Activated T-cell treated with anti-CD3 and anti-CD28 coated beads, Interleukin-2, amount 50 U/mL, for 24 hours (primary cell): ENCODE data around the gene ARL16.
"Not testable (repeated sequence)": the region's sequence is repeated elsewhere in the genome, so short reads cannot be mapped to it uniquely, and the experiment has no call there.

Experiments
- DNase-seq: peaks from one replicate; pipeline ENCODE4 v3.0.0-alpha.2; 2020
- H3K27ac Mint-ChIP-seq: 2 replicates; pipeline ENCODE4 v1.8.0; 2020; ENCODE audit warnings: mild to moderate bottlenecking, mixed read lengths
- H3K27me3 Mint-ChIP-seq: 2 replicates; pipeline ENCODE4 v1.8.0; 2020; ENCODE audit warnings: mixed read lengths
- H3K36me3 Mint-ChIP-seq: 2 replicates; pipeline ENCODE4 v1.8.0; 2020; ENCODE audit warnings: low read depth, mixed read lengths
- H3K4me1 Mint-ChIP-seq: 2 replicates; pipeline ENCODE4 v1.8.0; 2020; ENCODE audit warnings: low read depth, mixed read lengths
- H3K4me3 Mint-ChIP-seq: 2 replicates; pipeline ENCODE4 v1.8.0; 2020; ENCODE audit warnings: mild to moderate bottlenecking, moderate library complexity, mixed read lengths
- H3K9me3 Mint-ChIP-seq: 2 replicates; pipeline ENCODE4 v1.8.0; 2020; ENCODE audit warnings: mixed read lengths

ARL16 gene

GRCh38 chr17:81691608-81692007 is 8.0 kb upstream of the ARL16 start:
- H3K4me3 Mint-ChIP-seq, result no peak overlapping the region
- peaks cover 96% of the 10 kb centered on the region for H3K36me3 Mint-ChIP-seq
- H3K27ac Mint-ChIP-seq, result no peak overlapping the region
- no peak for DNase-seq
- H3K9me3 Mint-ChIP-seq, result no peaks in the 10 kb centered on the region
- no peaks in the 10 kb centered on the region for H3K27me3 Mint-ChIP-seq
- peaks cover 15% of the 10 kb centered on the region for H3K4me1 Mint-ChIP-seq

GRCh38 chr17:81691196-81691595 is 7.6 kb upstream of the ARL16 start:
- H3K4me3 Mint-ChIP-seq, result no peak overlapping the region
- H3K9me3 Mint-ChIP-seq, result no peaks in the 10 kb centered on the region
- no peak for DNase-seq
- peak overlapping the region; percentile 22 for H3K27ac Mint-ChIP-seq
- H3K27me3 Mint-ChIP-seq, result no peaks in the 10 kb centered on the region
- H3K4me1 Mint-ChIP-seq, result peaks cover 18% of the 10 kb centered on the region
- H3K36me3 Mint-ChIP-seq, result peaks cover 96% of the 10 kb centered on the region

DNA sequence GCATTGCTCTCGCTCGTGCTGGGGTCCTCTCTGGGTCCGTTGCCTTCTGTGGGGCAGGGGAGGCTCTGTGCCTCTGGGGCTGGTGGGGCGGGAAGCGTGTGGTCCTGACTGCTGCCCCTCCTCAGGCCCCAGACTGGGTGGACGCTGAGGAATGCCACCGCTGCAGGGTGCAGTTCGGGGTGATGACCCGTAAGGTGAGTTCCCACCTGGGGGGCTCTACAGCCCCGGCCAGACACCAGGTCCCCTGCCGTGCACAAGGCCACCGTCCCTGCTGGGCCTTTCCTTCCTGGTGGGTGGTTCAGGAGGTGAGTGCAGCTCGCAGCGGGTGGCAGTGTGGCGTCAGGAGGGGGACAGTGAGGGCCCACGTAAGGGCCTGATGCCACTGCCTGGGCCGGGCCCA is 7.0 kb upstream of the ARL16 start:
- DNase-seq, result no peak
- Mint-ChIP-seq H3K9me3 (no peaks in the 10 kb centered on the region), H3K27ac (no peak overlapping the region), H3K27me3 (no peaks in the 10 kb centered on the region), H3K4me3 (no peak overlapping the region), H3K36me3 (peaks cover 96% of the 10 kb centered on the region), H3K4me1 (peaks cover 23% of the 10 kb centered on the region)

DNA sequence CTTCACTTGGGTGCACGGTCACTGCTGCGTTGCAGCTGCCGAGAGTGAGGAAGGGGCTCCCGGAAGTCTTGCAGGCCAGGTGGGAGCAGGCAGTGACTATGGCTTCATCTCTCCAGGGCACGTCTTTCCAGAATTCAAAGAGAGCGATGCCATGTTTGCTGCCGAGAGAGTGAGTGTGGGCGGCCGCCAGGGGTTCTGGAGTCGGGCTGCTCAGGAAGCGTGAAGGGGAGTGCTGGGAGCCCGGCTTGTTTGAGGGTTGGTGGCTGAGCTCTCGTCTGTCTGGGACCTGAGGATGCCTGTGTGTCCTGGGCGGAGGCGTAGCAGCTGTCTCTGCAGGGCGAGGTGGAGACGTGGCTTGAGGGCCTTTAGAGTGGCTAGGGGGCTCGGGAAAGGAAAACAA is 6.5 kb upstream of the ARL16 start:
- peaks cover 96% of the 10 kb centered on the region for H3K36me3 Mint-ChIP-seq
- no peak overlapping the region for H3K4me3 Mint-ChIP-seq
- H3K9me3 Mint-ChIP-seq, result no peaks in the 10 kb centered on the region
- peak overlapping the region; percentile 22 for H3K27ac Mint-ChIP-seq
- no peaks in the 10 kb centered on the region for H3K27me3 Mint-ChIP-seq
- H3K4me1 Mint-ChIP-seq, result peaks cover 28% of the 10 kb centered on the region
- no peak for DNase-seq

DNA sequence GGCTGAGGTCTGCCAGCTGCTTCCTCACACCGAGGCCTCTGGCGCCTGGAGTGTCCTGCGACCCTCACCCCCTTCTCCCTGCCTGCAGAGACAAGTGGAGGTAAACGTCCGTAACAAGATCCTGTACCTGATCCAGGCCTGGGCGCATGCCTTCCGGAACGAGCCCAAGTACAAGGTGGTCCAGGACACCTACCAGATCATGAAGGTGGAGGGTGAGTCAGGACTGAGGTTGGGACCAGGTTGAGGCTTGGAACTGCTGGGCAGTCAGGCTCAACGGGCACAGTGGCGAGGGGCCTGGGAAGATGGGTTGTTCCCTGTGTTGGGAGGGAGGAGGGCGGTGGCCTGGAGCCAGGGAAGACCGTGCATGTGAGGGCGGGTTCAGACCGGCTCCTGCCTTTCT is 5.0 kb upstream of the ARL16 start:
- Mint-ChIP-seq H3K27ac (no peak overlapping the region), H3K27me3 (no peaks in the 10 kb centered on the region), H3K9me3 (no peaks in the 10 kb centered on the region), H3K4me1 (peaks cover 36% of the 10 kb centered on the region), H3K36me3 (peaks cover 92% of the 10 kb centered on the region), H3K4me3 (no peak overlapping the region)
- DNase-seq, result no peak

DNA sequence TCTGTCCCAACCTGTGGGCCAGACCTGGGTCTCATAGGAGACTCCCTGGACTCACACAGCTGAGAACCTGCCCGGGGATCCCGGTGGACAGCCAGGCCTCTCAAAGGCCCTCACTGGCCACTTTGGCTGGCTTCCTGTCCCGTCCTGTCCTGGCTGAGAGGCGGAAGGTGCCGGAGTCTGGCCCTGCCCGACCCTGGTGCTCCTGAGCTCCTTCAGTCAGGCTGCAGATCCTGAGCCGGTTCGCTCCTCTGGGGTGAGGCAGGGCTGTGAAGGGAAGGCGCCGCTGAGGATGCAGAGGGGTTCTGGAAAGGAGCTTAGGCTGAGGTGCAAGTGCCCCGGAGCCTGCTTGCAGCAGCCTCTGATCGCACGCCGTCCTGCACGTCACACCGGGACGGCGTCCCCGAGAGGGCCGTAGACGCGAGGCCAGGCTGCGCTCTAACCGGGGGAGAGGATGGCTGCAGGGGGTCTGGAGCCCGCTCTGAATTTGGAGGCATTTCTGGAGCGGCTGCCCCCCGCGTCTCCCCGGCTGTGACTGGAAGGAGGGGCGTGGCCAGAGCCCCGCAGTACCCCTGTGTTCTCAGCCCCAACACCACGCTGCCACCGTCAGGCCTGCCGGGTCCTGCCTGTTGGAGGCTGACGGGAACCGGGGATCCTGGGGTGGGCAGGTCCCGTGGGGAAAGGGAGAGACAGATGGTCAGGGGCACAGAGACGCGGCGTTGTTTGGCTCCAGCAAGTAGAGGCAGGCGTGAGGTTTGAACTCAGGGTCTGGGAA is 4.4 kb upstream of the ARL16 start:
- no peaks in the 10 kb centered on the region for H3K9me3 Mint-ChIP-seq
- no peak for DNase-seq
- H3K27me3 Mint-ChIP-seq, result no peaks in the 10 kb centered on the region
- H3K4me1 Mint-ChIP-seq, result peaks cover 37% of the 10 kb centered on the region
- peak overlapping the region; percentile 62 for H3K27ac Mint-ChIP-seq
- peaks cover 90% of the 10 kb centered on the region for H3K36me3 Mint-ChIP-seq
- no peak overlapping the region for H3K4me3 Mint-ChIP-seq

- H3K4me3 Mint-ChIP-seq, result no peak overlapping the region
- no peak for DNase-seq
- H3K9me3 Mint-ChIP-seq, result no peaks in the 10 kb centered on the region
- H3K27ac Mint-ChIP-seq, result peak overlapping the region; percentile 92
- H3K27me3 Mint-ChIP-seq, result no peaks in the 10 kb centered on the region
- peaks cover 49% of the 10 kb centered on the region for H3K4me1 Mint-ChIP-seq
- peaks cover 91% of the 10 kb centered on the region for H3K36me3 Mint-ChIP-seq
Observed at GRCh38 chr17:81686614-81687013, 3.0 kb upstream of the ARL16 start.

GRCh38 chr17:81685108-81685507 is 1.5 kb upstream of the ARL16 start:
- no peaks in the 10 kb centered on the region for H3K27me3 Mint-ChIP-seq
- H3K4me1 Mint-ChIP-seq, result peaks cover 52% of the 10 kb centered on the region
- peak overlapping the region; percentile 92 for H3K27ac Mint-ChIP-seq
- peak; percentile 64 for DNase-seq
- H3K36me3 Mint-ChIP-seq, result peaks cover 85% of the 10 kb centered on the region
- peak overlapping the region; percentile 93 for H3K4me3 Mint-ChIP-seq
- no peaks in the 10 kb centered on the region for H3K9me3 Mint-ChIP-seq

DNA sequence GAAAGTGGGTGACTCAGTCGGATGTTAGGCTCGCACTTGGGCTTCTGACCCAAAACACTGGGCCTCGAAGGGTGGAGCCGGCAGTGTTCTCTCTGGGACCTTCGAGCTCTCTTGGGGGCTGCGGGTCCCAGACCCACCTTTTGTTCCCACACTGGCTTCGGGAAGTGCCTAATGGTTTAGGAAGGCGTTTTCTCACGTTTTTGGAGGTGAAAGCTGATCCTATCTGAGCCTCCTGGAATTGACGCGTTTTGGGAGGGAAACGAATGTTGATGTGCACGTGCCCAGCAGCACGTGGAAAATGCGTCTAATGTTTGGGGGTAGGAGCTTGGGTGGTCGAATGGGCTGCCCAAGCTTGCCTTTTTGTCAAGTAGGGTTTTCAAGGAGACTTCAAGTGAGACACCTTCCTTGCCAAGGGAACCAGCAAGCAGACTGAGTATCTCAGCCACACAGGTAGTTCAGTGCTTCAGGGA is 880 bp upstream of the ARL16 start:
- Mint-ChIP-seq H3K27ac (peak overlapping the region; percentile 92), H3K4me3 (peak overlapping the region; percentile 93), H3K36me3 (peaks cover 82% of the 10 kb centered on the region), H3K9me3 (no peaks in the 10 kb centered on the region), H3K27me3 (no peaks in the 10 kb centered on the region), H3K4me1 (peaks cover 50% of the 10 kb centered on the region)
- DNase-seq, result no peak

GRCh38 chr17:81683208-81683583 is 401 bp downstream of the ARL16 start:
- Mint-ChIP-seq H3K9me3 (no peaks in the 10 kb centered on the region), H3K4me1 (peaks cover 46% of the 10 kb centered on the region), H3K4me3 (peak overlapping the region; percentile 93), H3K27me3 (no peaks in the 10 kb centered on the region), H3K36me3 (peaks cover 72% of the 10 kb centered on the region), H3K27ac (peak overlapping the region; percentile 96)
- DNase-seq, result no peak

DNA sequence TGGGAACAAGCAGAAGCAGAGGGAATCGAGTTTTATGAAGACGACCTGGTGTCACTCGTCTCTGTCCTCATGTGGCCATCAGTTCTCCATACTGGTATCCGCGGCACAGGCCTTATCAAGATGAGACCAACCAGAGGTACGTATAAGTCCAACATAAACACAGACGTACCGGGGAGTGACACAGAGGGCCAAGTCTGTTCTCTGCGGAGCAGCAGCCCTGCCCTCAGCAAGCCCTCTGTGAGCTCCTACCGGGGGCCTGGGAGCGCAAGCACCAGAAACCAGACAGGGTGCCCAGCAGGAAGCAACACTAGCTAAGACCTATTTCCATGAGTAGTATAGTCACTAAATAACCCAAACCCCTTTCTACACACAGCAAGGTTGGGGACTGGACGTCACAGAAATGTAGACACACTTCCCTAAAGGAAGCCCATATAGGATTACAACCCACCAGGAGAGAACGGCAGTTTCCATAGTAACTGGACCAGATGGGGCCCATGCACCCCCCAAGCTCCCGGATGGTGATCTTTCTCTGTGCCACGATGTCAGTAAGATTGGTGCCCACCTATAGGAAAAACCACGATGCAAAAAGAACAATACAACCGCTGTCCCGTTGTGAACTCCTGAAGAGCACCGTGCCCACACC is 911 bp downstream of the ARL16 start:
- DNase-seq, result no peak
- peaks cover 46% of the 10 kb centered on the region for H3K4me1 Mint-ChIP-seq
- peaks cover 69% of the 10 kb centered on the region for H3K36me3 Mint-ChIP-seq
- peak overlapping the region; percentile 93 for H3K4me3 Mint-ChIP-seq
- no peaks in the 10 kb centered on the region for H3K27me3 Mint-ChIP-seq
- no peaks in the 10 kb centered on the region for H3K9me3 Mint-ChIP-seq
- peak overlapping the region; percentile 96 for H3K27ac Mint-ChIP-seq

DNA sequence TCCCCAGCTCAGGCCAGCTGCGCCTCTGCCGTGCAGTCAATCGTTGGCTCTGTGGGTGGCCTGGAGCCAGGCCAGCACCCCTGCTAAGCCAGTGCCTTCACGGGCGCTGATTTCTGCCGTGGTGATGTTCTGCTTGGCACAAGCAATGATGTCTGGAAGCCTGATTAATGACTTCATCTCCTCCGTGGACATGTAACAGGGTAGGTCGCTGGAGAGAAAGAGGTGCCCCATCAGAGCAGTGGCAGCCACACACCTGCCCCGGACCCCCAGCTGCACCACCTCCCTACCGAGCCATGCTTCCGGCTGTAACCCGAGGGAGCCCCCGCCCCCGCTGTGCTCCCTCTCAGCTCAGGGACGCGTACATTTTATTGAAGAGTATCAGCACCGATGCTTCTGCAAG is 1.9 kb downstream of the ARL16 start:
- peak overlapping the region; percentile 40 for H3K27ac Mint-ChIP-seq

GRCh38 chr17:81680150-81680549 is 3.4 kb downstream of the ARL16 start:
- no peak overlapping the region for H3K4me3 Mint-ChIP-seq
- peaks cover 57% of the 10 kb centered on the region for H3K36me3 Mint-ChIP-seq
- no peaks in the 10 kb centered on the region for H3K27me3 Mint-ChIP-seq
- H3K4me1 Mint-ChIP-seq, result peaks cover 34% of the 10 kb centered on the region
- H3K27ac Mint-ChIP-seq, result peak overlapping the region; percentile 33
- H3K9me3 Mint-ChIP-seq, result no peaks in the 10 kb centered on the region
- no peak for DNase-seq

More for the DNA sequence above, 1.9 kb downstream of the ARL16 start:
- Mint-ChIP-seq H3K4me3 (peak overlapping the region; percentile 33), H3K36me3 (peaks cover 60% of the 10 kb centered on the region), H3K4me1 (peaks cover 39% of the 10 kb centered on the region), H3K27me3 (no peaks in the 10 kb centered on the region), H3K9me3 (no peaks in the 10 kb centered on the region)
- DNase-seq, result no peak

DNA sequence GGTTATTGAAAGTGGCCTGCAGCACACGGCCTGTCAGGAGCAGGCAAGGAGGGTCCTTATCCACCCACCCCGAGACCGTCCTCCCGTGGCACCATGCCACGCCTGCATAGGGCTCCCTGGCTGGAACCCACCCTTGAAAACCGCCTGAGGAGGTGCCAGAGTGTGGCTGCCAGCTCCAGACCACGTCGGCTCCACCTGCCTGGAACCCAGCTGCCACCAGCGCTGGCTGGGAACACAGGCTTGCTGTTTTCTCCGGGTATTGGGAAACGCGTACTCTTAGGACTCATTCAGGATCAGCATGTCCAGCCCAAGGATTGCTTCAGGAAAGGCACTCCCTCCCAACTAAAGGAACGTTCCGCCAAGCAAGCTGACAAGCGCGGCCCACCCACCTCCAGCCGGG is 6.7 kb downstream of the ARL16 start:
- Mint-ChIP-seq H3K9me3 (no peaks in the 10 kb centered on the region), H3K27ac (no peak overlapping the region), H3K36me3 (peaks cover 64% of the 10 kb centered on the region)

DNA sequence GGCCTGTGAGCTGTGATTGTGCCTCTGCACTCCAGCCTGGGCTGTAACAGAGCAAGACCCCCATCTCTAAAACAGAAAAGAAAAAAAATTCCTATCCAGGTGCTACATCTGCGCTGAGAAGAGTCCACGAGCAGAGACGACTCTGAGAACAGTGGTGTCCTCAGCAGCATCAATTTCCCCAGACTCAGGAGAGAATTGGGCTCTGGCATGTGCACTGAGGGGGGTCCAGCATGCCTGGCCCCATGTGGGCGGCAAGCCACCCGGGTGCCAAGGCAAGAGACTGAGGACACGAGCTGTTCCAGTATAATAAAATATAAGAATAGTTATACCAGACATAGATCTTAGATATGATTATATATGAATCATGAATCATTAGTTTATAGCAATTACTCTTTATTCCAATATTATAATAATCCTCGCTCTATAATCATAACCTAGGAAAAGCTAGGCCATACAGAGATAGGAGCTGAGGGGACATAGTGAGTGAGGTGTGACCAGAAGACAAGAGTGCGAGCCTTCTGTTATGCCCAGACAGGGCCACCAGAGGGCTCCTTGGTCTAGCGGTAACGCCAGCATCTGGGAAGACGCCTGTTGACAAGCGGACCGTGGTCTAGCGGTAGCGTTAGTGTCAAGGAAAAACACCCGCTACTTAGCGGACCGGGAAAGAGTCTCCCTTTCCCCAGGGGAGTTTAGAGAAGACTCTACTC is 7.9 kb downstream of the ARL16 start:
- not testable (repeated sequence) for H3K27ac Mint-ChIP-seq, H3K9me3 Mint-ChIP-seq, H3K4me1 Mint-ChIP-seq, H3K27me3 Mint-ChIP-seq, H3K4me3 Mint-ChIP-seq
- peaks cover 67% of the 10 kb centered on the region for H3K36me3 Mint-ChIP-seq
- DNase-seq, result peak; percentile 61

More for the DNA sequence above, 6.7 kb downstream of the ARL16 start:
- no peak for DNase-seq
- H3K27me3 Mint-ChIP-seq, result no peaks in the 10 kb centered on the region
- H3K4me1 Mint-ChIP-seq, result peaks cover 15% of the 10 kb centered on the region
- no peak overlapping the region for H3K4me3 Mint-ChIP-seq
